ENCODE results near the gene PPARG. TPM values are rescaled to one million over a fixed set of nuclear protein-coding genes. Genes with fewer than 3 reads are reported as not detected.
"Not testable (repeated sequence)": the region's sequence is repeated elsewhere in the genome, so short reads cannot be mapped to it uniquely, and the experiment has no call there.

The PPARG gene
- total and polyA plus RNA-seq, 5 donors = 10.4 to 18.9 (median 15.3) TPM

DNA sequence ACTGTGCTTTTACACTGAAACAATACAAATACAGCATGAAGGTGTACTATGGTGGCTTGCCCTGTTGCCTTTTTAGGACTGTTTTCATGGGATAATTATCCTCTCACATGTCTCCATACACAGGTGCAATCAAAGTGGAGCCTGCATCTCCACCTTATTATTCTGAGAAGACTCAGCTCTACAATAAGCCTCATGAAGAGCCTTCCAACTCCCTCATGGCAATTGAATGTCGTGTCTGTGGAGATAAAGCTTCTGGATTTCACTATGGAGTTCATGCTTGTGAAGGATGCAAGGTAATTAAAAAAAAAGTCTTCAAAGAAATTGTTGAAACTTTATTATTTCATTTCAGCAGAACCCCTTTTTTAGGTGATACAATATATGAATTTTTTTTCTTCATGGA is 92.3 kb downstream of the PPARG start:
- Histone ChIP-seq H3K27me3 (ENCODE audit: control insufficient read depth, insufficient read depth) (no peaks in the 10 kb centered on the region), H3K27ac (ENCODE audit: low read length) (no peak overlapping the region), H3K4me1 (ENCODE audit: control insufficient read depth, insufficient read depth, low read length) (no peaks in the 10 kb centered on the region), H3K4me3 (ENCODE audit: low read length) (no peak overlapping the region), H3K9me3 (ENCODE audit: control insufficient read depth, low read length) (no peaks in the 10 kb centered on the region)
- 91% methylated on average over 1 of the region's 1 CpG for WGBS
- ATAC-seq (no peak), DNase-seq (no peak)
- intact Hi-C loops (cut with DNase I) = no loop called here

DNA sequence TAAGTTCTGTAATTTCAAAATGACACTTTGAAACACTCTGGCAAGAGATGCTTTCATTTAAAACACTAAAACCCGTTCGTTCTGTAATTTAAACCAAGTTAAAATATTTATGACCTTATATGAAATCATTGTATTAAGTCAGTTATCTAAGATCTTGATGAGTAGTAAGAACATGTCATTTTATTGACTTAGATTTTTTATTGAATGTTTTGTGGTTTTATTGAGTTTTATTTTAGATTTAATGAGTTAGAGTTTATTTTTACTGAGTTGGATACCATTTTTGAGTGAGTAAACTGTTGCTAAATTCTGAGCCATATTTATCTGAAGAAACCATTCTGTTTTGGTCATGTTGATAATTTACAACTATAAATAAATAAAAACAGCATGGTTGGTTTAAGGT is 94.3 kb downstream of the PPARG start:
- DNase-seq = no peak
- intact Hi-C loops (cut with DNase I) = no loop called here
- Histone ChIP-seq H3K27me3 (ENCODE audit: control insufficient read depth, insufficient read depth) (no peaks in the 10 kb centered on the region), H3K9me3 (ENCODE audit: control insufficient read depth, low read length) (no peaks in the 10 kb centered on the region), H3K4me3 (ENCODE audit: low read length) (no peak overlapping the region), H3K27ac (ENCODE audit: low read length) (no peak overlapping the region), H3K4me1 (ENCODE audit: control insufficient read depth, insufficient read depth, low read length) (peaks cover 1% of the 10 kb centered on the region)
- WGBS = 95% methylated on average over 2 of the region's 2 CpGs
- no peak for ATAC-seq

- Histone ChIP-seq H3K4me1 (ENCODE audit: control insufficient read depth, insufficient read depth, low read length) (peaks cover 1% of the 10 kb centered on the region), H3K4me3 (ENCODE audit: low read length) (no peak overlapping the region), H3K9me3 (ENCODE audit: control insufficient read depth, low read length) (no peaks in the 10 kb centered on the region), H3K27ac (ENCODE audit: low read length) (no peak overlapping the region), H3K27me3 (ENCODE audit: control insufficient read depth, insufficient read depth) (no peaks in the 10 kb centered on the region)
- ATAC-seq (no peak), DNase-seq (no peak)
- intact Hi-C loops (cut with DNase I) = no loop called here
- 94% methylated on average over 1 of the region's 1 CpG for WGBS
Observed at GRCh38 chr3:12384451-12385233, 95.8 kb downstream of the PPARG start.

DNA sequence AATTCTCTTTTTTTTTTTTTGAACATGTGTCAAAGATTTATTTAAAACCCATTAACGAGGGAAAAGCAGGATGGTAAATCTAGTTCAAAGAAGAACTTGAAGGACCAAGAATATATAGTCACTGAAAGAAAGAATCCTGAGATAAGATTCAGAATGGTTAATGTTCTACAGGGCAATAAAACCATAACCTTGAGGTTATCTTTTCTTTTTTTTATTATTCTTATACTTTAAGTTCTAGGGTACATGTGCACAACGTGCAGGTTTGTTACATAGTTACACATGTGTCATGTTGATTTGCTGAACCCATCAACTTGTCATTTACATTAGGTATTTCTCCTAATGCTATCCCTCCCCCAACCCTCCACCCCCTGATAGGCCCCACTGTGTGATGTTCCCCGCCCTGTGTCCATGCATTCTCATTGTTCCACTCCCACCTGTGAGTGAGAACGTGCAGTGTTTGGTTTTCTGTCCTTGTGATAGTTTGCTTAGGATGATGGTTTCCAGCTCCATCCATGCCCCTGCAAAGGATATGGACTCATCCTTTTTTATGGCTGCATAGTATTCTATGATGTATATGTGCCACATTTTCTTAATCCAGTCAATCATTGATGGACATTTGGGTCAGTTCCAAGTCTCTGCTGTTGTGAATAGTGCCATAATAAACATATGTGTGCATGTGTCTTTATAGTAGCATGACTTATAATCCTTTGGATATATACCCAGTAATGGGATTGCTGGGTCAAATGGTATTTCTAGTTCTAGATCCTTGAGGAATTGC is 97.8 kb downstream of the PPARG start:
- H3K9me3 ChIP-seq (ENCODE audit: control insufficient read depth, low read length); H3K4me1 ChIP-seq (ENCODE audit: control insufficient read depth, insufficient read depth, low read length); intact Hi-C loops (cut with DNase I); H3K27ac ChIP-seq (ENCODE audit: low read length); ATAC-seq; DNase-seq; H3K27me3 ChIP-seq (ENCODE audit: control insufficient read depth, insufficient read depth); H3K4me3 ChIP-seq (ENCODE audit: low read length): not testable (repeated sequence)
- WGBS = 88% methylated on average over 4 of the region's 4 CpGs

- intact Hi-C loops (cut with DNase I) = no loop called here
- ATAC-seq = no peak
Observed at GRCh38 chr3:12388185-12388584, 99.3 kb downstream of the PPARG start.

DNA sequence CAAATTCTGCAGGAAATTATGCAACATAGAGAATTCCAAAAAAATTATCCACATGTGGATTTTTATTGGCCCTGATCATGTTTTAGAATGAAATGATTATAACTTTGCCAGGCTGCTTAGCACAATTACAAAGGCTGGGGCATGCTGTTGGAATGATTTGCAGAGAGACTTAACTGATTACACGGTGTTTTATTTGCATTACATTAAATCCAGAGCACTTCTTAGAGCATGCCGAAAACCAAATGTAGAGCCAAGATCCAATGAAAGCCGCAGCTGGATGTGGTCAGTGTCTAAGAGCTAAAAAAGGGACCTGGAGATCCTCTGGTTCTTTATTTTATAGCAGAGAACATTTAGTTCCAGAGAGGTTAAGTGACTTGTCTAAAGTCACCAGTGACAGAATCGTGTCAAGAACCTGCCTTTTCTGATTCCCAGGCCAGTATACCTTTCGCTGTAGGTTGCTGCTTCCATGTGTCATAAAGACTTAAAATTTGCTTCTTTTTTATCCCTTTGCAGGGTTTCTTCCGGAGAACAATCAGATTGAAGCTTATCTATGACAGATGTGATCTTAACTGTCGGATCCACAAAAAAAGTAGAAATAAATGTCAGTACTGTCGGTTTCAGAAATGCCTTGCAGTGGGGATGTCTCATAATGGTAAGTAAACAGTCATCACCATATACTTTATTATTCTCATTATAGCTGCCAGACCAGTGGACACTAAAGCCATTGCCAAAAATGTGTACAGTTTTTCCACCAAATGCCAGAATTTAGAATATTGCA is 103.4 kb downstream of the PPARG start:
- WGBS = 78% methylated on average over 8 of the region's 8 CpGs
- Histone ChIP-seq H3K9me3 (ENCODE audit: control insufficient read depth, low read length) (no peaks in the 10 kb centered on the region), H3K27me3 (ENCODE audit: control insufficient read depth, insufficient read depth) (no peaks in the 10 kb centered on the region), H3K27ac (ENCODE audit: low read length) (no peak overlapping the region), H3K4me3 (ENCODE audit: low read length) (no peak overlapping the region), H3K4me1 (ENCODE audit: control insufficient read depth, insufficient read depth, low read length) (peaks cover 1% of the 10 kb centered on the region)
- DNase-seq (no peak), ATAC-seq (no peak)
- intact Hi-C loops (cut with DNase I) = no loop called here

More at GRCh38 chr3:12388185-12388584, 99.3 kb downstream of the PPARG start:
- Histone ChIP-seq H3K4me1 (ENCODE audit: control insufficient read depth, insufficient read depth, low read length) (peaks cover 1% of the 10 kb centered on the region), H3K27ac (ENCODE audit: low read length) (no peak overlapping the region), H3K9me3 (ENCODE audit: control insufficient read depth, low read length) (no peaks in the 10 kb centered on the region), H3K27me3 (ENCODE audit: control insufficient read depth, insufficient read depth) (no peaks in the 10 kb centered on the region), H3K4me3 (ENCODE audit: low read length) (no peak overlapping the region)
- DNase-seq = no peak
- WGBS = 92% methylated on average over 1 of the region's 1 CpG

DNA sequence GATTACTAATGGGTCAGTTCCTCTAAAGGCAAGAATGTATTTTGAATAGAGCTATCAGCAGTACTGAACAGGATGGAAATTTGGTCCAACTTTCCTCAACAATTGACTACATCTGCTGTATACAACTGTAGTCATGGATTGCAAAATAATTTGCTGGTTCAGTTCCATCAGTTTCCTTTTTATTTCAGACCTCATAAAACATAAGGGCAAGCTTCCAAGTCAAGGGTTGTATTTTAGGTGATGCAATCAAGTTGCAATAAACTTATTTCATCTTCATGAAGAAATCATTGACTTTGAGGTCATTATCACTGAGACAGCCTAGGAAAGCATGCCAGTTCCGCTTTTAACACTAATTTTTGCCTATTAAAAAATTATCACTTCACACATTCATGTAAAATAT is 105.0 kb downstream of the PPARG start:
- ATAC-seq (peak; percentile 59 to 72), DNase-seq (no peak)
- 78% methylated on average over 1 of the region's 1 CpG for WGBS
- Histone ChIP-seq H3K27ac (ENCODE audit: low read length) (no peak overlapping the region), H3K27me3 (ENCODE audit: control insufficient read depth, insufficient read depth) (no peaks in the 10 kb centered on the region), H3K9me3 (ENCODE audit: control insufficient read depth, low read length) (no peaks in the 10 kb centered on the region), H3K4me1 (ENCODE audit: control insufficient read depth, insufficient read depth, low read length) (no peaks in the 10 kb centered on the region), H3K4me3 (ENCODE audit: low read length) (no peak overlapping the region)
- intact Hi-C loops (cut with DNase I) = no loop called here

- Histone ChIP-seq H3K4me1 (ENCODE audit: control insufficient read depth, insufficient read depth, low read length) (no peaks in the 10 kb centered on the region), H3K9me3 (ENCODE audit: control insufficient read depth, low read length) (no peaks in the 10 kb centered on the region), H3K27me3 (ENCODE audit: control insufficient read depth, insufficient read depth) (no peaks in the 10 kb centered on the region), H3K27ac (ENCODE audit: low read length) (no peak overlapping the region), H3K4me3 (ENCODE audit: low read length) (no peak overlapping the region)
- intact Hi-C loops (cut with DNase I) = no loop called here
- DNase-seq (no peak), ATAC-seq (no peak)
- WGBS = 77% methylated on average over 4 of the region's 4 CpGs
Observed at GRCh38 chr3:12394569-12395271, 105.8 kb downstream of the PPARG start.

DNA sequence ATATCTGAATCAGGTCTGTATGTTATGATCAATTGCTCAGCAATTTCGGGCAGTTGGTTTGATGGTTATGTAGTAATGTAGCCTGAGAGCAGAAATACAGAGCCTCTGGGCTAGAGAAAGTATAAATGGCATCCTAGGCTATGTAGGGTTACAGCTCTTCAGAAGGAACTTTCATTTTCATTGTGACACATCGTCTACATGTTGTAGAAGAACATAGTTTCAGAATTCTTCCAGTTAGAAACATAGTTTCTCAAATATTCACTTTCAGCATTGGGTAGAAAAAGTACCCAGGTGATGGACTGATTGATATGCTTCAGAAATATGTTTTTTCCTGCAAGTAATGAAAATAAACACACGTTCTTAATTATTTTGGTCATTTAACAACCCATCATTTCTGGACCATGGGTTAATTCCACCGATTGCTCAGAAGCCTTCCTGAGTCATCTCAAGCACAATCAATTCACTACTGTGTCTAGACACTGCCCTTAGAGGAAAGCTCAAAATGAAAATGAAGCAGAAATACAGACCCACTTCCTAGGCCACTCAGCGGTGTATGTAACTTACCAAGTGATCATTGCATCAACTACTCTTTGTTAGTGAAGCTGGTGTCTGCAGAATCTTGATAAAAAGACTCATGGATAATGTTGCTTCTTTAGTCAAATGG is 106.6 kb downstream of the PPARG start:
- H3K4me1 ChIP-seq (ENCODE audit: control insufficient read depth, insufficient read depth, low read length) = no peaks in the 10 kb centered on the region
- intact Hi-C loops (cut with DNase I) = no loop called here
- H3K4me3 ChIP-seq (ENCODE audit: low read length) = no peak overlapping the region
- H3K27ac ChIP-seq (ENCODE audit: low read length) = no peak overlapping the region
- H3K27me3 ChIP-seq (ENCODE audit: control insufficient read depth, insufficient read depth) = no peaks in the 10 kb centered on the region
- ATAC-seq = no peak
- 83% methylated on average over 5 of the region's 5 CpGs for WGBS
- DNase-seq = no peak
- no peaks in the 10 kb centered on the region for H3K9me3 ChIP-seq (ENCODE audit: control insufficient read depth, low read length)

GRCh38 chr3:12396471-12396870 is 107.6 kb downstream of the PPARG start:
- H3K4me1 ChIP-seq (ENCODE audit: control insufficient read depth, insufficient read depth, low read length) = no peaks in the 10 kb centered on the region
- intact Hi-C loops (cut with DNase I) = no loop called here

More at GRCh38 chr3:12396471-12396870, 107.6 kb downstream of the PPARG start:
- H3K4me3 ChIP-seq (ENCODE audit: low read length) = no peak overlapping the region
- H3K9me3 ChIP-seq (ENCODE audit: control insufficient read depth, low read length) = no peaks in the 10 kb centered on the region
- DNase-seq = no peak
- no peak overlapping the region for H3K27ac ChIP-seq (ENCODE audit: low read length)
- H3K27me3 ChIP-seq (ENCODE audit: control insufficient read depth, insufficient read depth) = no peaks in the 10 kb centered on the region
- 88% methylated on average over 6 of the region's 6 CpGs for WGBS
- no peak for ATAC-seq
